Aorta (tissue), 5 donors: ENCODE data around the gene GRM8. TPM values are rescaled to one million over a fixed set of nuclear protein-coding genes. Genes with fewer than 3 reads are reported as not detected.

Experiments
- ATAC-seq: fragments of 200-7000 bp; cut with Tn5 transposase; one replicate; pipeline ENCODE4 v1.9.1; 2022; ENCODE audit warnings: moderate library complexity; ENCODE audit not compliant: low FRiP score
- DNase-seq, 2 donors: peaks; one replicate each; pipeline ENCODE4 v3.0.0-alpha.2; 2020
- H3K27ac ChIP-seq, 2 donors: one replicate each; pipeline ENCODE4 v1.5.1; 2013; ENCODE audit warnings: low read length in 2 of 2, mild to moderate bottlenecking in 2 of 2, moderate library complexity in 2 of 2, control low read depth in 1 of 2, inconsistent platforms in 1 of 2, low read depth in 1 of 2
- H3K27me3 ChIP-seq, 2 donors: one replicate each; pipeline ENCODE4 v1.6.1; 2013; ENCODE audit warnings: control low read depth in 1 of 2, low read length in 1 of 2, mild to moderate bottlenecking in 1 of 2, moderate library complexity in 1 of 2; ENCODE audit not compliant: insufficient read depth in 2 of 2, control insufficient read depth in 1 of 2
- H3K36me3 ChIP-seq, 2 donors: one replicate each; pipeline ENCODE4 v1.6.1; 2013; ENCODE audit warnings: control low read depth in 1 of 2, low read length in 1 of 2, mild to moderate bottlenecking in 1 of 2; ENCODE audit not compliant: insufficient read depth in 2 of 2, control insufficient read depth in 1 of 2
- H3K4me1 ChIP-seq, 2 donors: one replicate each; pipeline ENCODE4 v1.6.1; 2013; ENCODE audit warnings: low read length in 2 of 2, control low read depth in 1 of 2, mild to moderate bottlenecking in 1 of 2, moderate library complexity in 1 of 2; ENCODE audit not compliant: insufficient read depth in 2 of 2, control insufficient read depth in 1 of 2
- H3K4me3 ChIP-seq, 2 donors: one replicate each; pipeline ENCODE4 v1.5.1; 2013; ENCODE audit warnings: low read length in 2 of 2, control low read depth in 1 of 2, mild to moderate bottlenecking in 1 of 2
- H3K9me3 ChIP-seq: one replicate; pipeline ENCODE4 v1.6.1; 2013; ENCODE audit warnings: mild to moderate bottlenecking, low read length; ENCODE audit not compliant: control insufficient read depth
- WGBS, 2 donors: extraction: QIAGEN DNeasy Blood & Tissue Kit; methylation state at CpG; one replicate each; pipeline ENCODE4 v1.1.7; 2013; 5-methylcytosine and 5-hydroxymethylcytosine counted together
- intact Hi-C, 2 donors: fragments of 100-400 bp; cut with DNase I; formaldehyde crosslinking; loops; one replicate each; pipeline versions ENCODE4 v1.14.2 to v1.15.0; 2022
- polyA plus RNA-seq, 2 donors: library from polyadenylated mRNA; stranded (reverse); fragments of 200-250 nt; gene quantifications; one replicate each; pipeline ENCODE4 v1.2.3, GENCODE V29; 2013
- total RNA-seq, 2 donors: library from RNA; stranded (reverse); fragmentation: NEBNext Ultra II Directional; extraction: Animal tissue kit (Norgen Biotek cat#: 25700); gene quantifications; one replicate each; pipeline ENCODE4 v1.2.1, GENCODE V29; 2021
- donor health status: healthy with polysubstance abuse.
- donor health status: Bipolar disorder and iron deficiency.
- donor health status: DM: no; HTN: no; CAD: no.
- donor health status: DM: no; HTN: no; CAD: no.
- donor health status: DM: yes; HTN: yes; CAD: no.

The GRM8 gene
- total and polyA plus RNA-seq, 4 donors = 0.20 TPM; not detected in 3

- intact Hi-C loops = no loop called here
Observed at GRCh38 chr7:126658684-126659083, 594.1 kb downstream of the GRM8 start.

GRCh38 chr7:126657599-126658358 lies 595.0 kb downstream of the GRM8 start:
- intact Hi-C loops = no loop called here
- ATAC-seq = no peak

More at GRCh38 chr7:126658684-126659083, 594.1 kb downstream of the GRM8 start:
- Histone ChIP-seq H3K4me1 (no peaks in the 10 kb centered on the region), H3K36me3 (no peaks in the 10 kb centered on the region), H3K9me3 (no peaks in the 10 kb centered on the region), H3K4me3 (no peak overlapping the region), H3K27me3 (no peaks in the 10 kb centered on the region), H3K27ac (no peak overlapping the region)
- DNase-seq (no peak), ATAC-seq (no peak)
- 89 to 92% methylated on average over 16 of the region's 16 CpGs for WGBS, 2 donors

GRCh38 chr7:126657137-126657536 lies 595.6 kb downstream of the GRM8 start:
- Histone ChIP-seq H3K4me3 (no peak overlapping the region), H3K27me3 (no peaks in the 10 kb centered on the region), H3K27ac (no peak overlapping the region), H3K9me3 (no peaks in the 10 kb centered on the region), H3K36me3 (no peaks in the 10 kb centered on the region), H3K4me1 (no peaks in the 10 kb centered on the region)
- ATAC-seq = no peak
- 74 to 84% methylated on average over 3 of the region's 3 CpGs for WGBS, 2 donors
- intact Hi-C loops = no loop called here
- no peak for DNase-seq

More at GRCh38 chr7:126657599-126658358, 595.0 kb downstream of the GRM8 start:
- H3K27ac ChIP-seq = no peak overlapping the region
- 79 to 89% methylated on average over 6 of the region's 6 CpGs for WGBS, 2 donors
- no peaks in the 10 kb centered on the region for H3K4me1 ChIP-seq
- H3K27me3 ChIP-seq = no peaks in the 10 kb centered on the region
- H3K9me3 ChIP-seq = no peaks in the 10 kb centered on the region
- no peak for DNase-seq
- no peak overlapping the region for H3K4me3 ChIP-seq
- no peaks in the 10 kb centered on the region for H3K36me3 ChIP-seq

GRCh38 chr7:126656165-126656564 lies 596.6 kb downstream of the GRM8 start:
- H3K4me1 ChIP-seq = no peaks in the 10 kb centered on the region
- DNase-seq (no peak), ATAC-seq (no peak)
- no peaks in the 10 kb centered on the region for H3K27me3 ChIP-seq
- H3K4me3 ChIP-seq = no peak overlapping the region
- no peaks in the 10 kb centered on the region for H3K9me3 ChIP-seq
- WGBS, 2 donors = 72% methylated on average over 6 of the region's 6 CpGs
- intact Hi-C loops = no loop called here
- no peaks in the 10 kb centered on the region for H3K36me3 ChIP-seq
- H3K27ac ChIP-seq = no peak overlapping the region

GRCh38 chr7:126637538-126637937 lies 615.2 kb downstream of the GRM8 start:
- Histone ChIP-seq H3K36me3 (no peaks in the 10 kb centered on the region), H3K9me3 (no peaks in the 10 kb centered on the region), H3K27ac (no peak overlapping the region), H3K27me3 (no peaks in the 10 kb centered on the region), H3K4me1 (no peaks in the 10 kb centered on the region), H3K4me3 (no peak overlapping the region)
- no peak for DNase-seq
- ATAC-seq = no peak
- 72 to 79% methylated on average over 4 of the region's 4 CpGs for WGBS, 2 donors
- intact Hi-C loops = no loop called here

- ATAC-seq (no peak), DNase-seq (no peak)
- H3K27me3 ChIP-seq = no peaks in the 10 kb centered on the region
- intact Hi-C loops = no loop called here
- no peaks in the 10 kb centered on the region for H3K4me1 ChIP-seq
- no peak overlapping the region for H3K4me3 ChIP-seq
- no peaks in the 10 kb centered on the region for H3K36me3 ChIP-seq
- no peak overlapping the region for H3K27ac ChIP-seq
- no peaks in the 10 kb centered on the region for H3K9me3 ChIP-seq
Observed at GRCh38 chr7:126635545-126635944, 617.2 kb downstream of the GRM8 start.

GRCh38 chr7:126608339-126608776 lies 644.4 kb downstream of the GRM8 start:
- Histone ChIP-seq H3K4me1 (no peaks in the 10 kb centered on the region), H3K36me3 (no peaks in the 10 kb centered on the region), H3K27ac (no peak overlapping the region), H3K27me3 (no peaks in the 10 kb centered on the region), H3K4me3 (no peak overlapping the region), H3K9me3 (no peaks in the 10 kb centered on the region)
- no peak for DNase-seq
- intact Hi-C loops = no loop called here
- 55 to 57% methylated on average over 7 of the region's 7 CpGs for WGBS, 2 donors
- ATAC-seq = no peak

GRCh38 chr7:126606331-126606730 lies 646.4 kb downstream of the GRM8 start:
- no peak for ATAC-seq
- no peaks in the 10 kb centered on the region for H3K9me3 ChIP-seq
- H3K4me1 ChIP-seq = no peaks in the 10 kb centered on the region
- H3K27ac ChIP-seq = no peak overlapping the region
- no peak for DNase-seq
- intact Hi-C loops = no loop called here
- H3K36me3 ChIP-seq = no peaks in the 10 kb centered on the region
- WGBS, 2 donors = 91 to 95% methylated on average over 3 of the region's 3 CpGs
- H3K4me3 ChIP-seq = no peak overlapping the region
- H3K27me3 ChIP-seq = no peaks in the 10 kb centered on the region

GRCh38 chr7:126605553-126605952 lies 647.2 kb downstream of the GRM8 start:
- Histone ChIP-seq H3K27me3 (no peaks in the 10 kb centered on the region), H3K4me3 (no peak overlapping the region), H3K27ac (no peak overlapping the region), H3K4me1 (no peaks in the 10 kb centered on the region), H3K9me3 (no peaks in the 10 kb centered on the region), H3K36me3 (no peaks in the 10 kb centered on the region)
- DNase-seq (no peak), ATAC-seq (no peak)
- intact Hi-C loops = no loop called here
- WGBS, 2 donors = 82 to 90% methylated on average over 2 of the region's 2 CpGs
